Measurements from ENCODE around the gene CTCF.

Gene CTCF

GRCh38 chr16:67548265-67549126, 13.8 kb upstream of the CTCF start:
- DNase-seq (ENCODE audit: low read depth): no peak

- DNase-seq (ENCODE audit: low read depth): no peak
These were observed 13.1 kb upstream of the CTCF start for GRCh38 chr16:67549240-67549639.

- DNase-seq (ENCODE audit: low read depth): no peak
These were observed 12.4 kb upstream of the CTCF start for GRCh38 chr16:67549936-67550335.

GRCh38 chr16:67551091-67551490, 11.2 kb upstream of the CTCF start:
- no peak for DNase-seq (ENCODE audit: low read depth)

GRCh38 chr16:67551972-67552371, 10.4 kb upstream of the CTCF start:
- DNase-seq (ENCODE audit: low read depth): no peak

- no peak for DNase-seq (ENCODE audit: low read depth)
These were observed 9.8 kb upstream of the CTCF start for GRCh38 chr16:67552476-67552875.

GRCh38 chr16:67555795-67556212, 6.5 kb upstream of the CTCF start:
- no peak for DNase-seq (ENCODE audit: low read depth)

GRCh38 chr16:67558859-67559258, 3.5 kb upstream of the CTCF start:
- DNase-seq (ENCODE audit: low read depth): no peak

- no peak for DNase-seq (ENCODE audit: low read depth)
These were observed 1.4 kb upstream of the CTCF start for GRCh38 chr16:67560827-67561342.

- DNase-seq (ENCODE audit: low read depth): no peak
These were observed 864 bp upstream of the CTCF start for GRCh38 chr16:67561501-67561823.

- peak; percentile 95 for DNase-seq (ENCODE audit: low read depth)
These were observed 351 bp upstream of the CTCF start for GRCh38 chr16:67561824-67562525.

- peak; percentile 50 for DNase-seq (ENCODE audit: low read depth)
These were observed 787 bp downstream of the CTCF start for GRCh38 chr16:67562918-67563707.

- no peak for DNase-seq (ENCODE audit: low read depth)
These were observed 1.6 kb downstream of the CTCF start for GRCh38 chr16:67563708-67564468.

- DNase-seq (ENCODE audit: low read depth): no peak
These were observed 3.3 kb downstream of the CTCF start for GRCh38 chr16:67565470-67566100.

GRCh38 chr16:67571464-67571863, 9.1 kb downstream of the CTCF start:
- no peak for DNase-seq (ENCODE audit: low read depth)

- no peak for DNase-seq (ENCODE audit: low read depth)
These were observed 9.7 kb downstream of the CTCF start for GRCh38 chr16:67571981-67572431.

GRCh38 chr16:67579686-67580085, 17.4 kb downstream of the CTCF start:
- DNase-seq (ENCODE audit: low read depth): no peak

- DNase-seq (ENCODE audit: low read depth): no peak
These were observed 17.9 kb downstream of the CTCF start for GRCh38 chr16:67580202-67580601.

- DNase-seq (ENCODE audit: low read depth): no peak
These were observed 31.0 kb downstream of the CTCF start for GRCh38 chr16:67593288-67593687.

GRCh38 chr16:67593701-67594100, 31.4 kb downstream of the CTCF start:
- no peak for DNase-seq (ENCODE audit: low read depth)

GRCh38 chr16:67594256-67594915, 32.1 kb downstream of the CTCF start:
- DNase-seq (ENCODE audit: low read depth): no peak

Measured in activated T-helper 9 cell treated with anti-CD3 and anti-CD28 coated beads, Interleukin-2, amount 50 U/mL, for 16 hours (primary cell).